Mammary epithelial cell (primary cell): ENCODE results near the gene FADS6.

Experiments
- EZH2 ChIP-seq: IDR thresholded peaks from 2 replicates; pipeline ENCODE4 v1.6.1; 2012; ENCODE audit warnings: low read length, inconsistent platforms, borderline replicate concordance
- TF ChIP-seq, protein P1 (sequence below), 2 donors: IDR thresholded peaks in 1 of 2; conservative IDR thresholded peaks in 1 of 2; 2 replicates each; pipeline ENCODE4 v1.5.1; 2011 to 2012; ENCODE audit warnings: inconsistent platforms in 2 of 2, low read length in 2 of 2, mild to moderate bottlenecking in 2 of 2, control low read depth in 1 of 2, low read depth in 1 of 2; ENCODE audit not compliant: insufficient read depth in 1 of 2; ENCODE audit errors: extremely low read depth in 1 of 2

GRCh38 chr17:74857191-74857590, 36.2 kb downstream of the FADS6 start:
- TF ChIP-seq, protein P1, sequence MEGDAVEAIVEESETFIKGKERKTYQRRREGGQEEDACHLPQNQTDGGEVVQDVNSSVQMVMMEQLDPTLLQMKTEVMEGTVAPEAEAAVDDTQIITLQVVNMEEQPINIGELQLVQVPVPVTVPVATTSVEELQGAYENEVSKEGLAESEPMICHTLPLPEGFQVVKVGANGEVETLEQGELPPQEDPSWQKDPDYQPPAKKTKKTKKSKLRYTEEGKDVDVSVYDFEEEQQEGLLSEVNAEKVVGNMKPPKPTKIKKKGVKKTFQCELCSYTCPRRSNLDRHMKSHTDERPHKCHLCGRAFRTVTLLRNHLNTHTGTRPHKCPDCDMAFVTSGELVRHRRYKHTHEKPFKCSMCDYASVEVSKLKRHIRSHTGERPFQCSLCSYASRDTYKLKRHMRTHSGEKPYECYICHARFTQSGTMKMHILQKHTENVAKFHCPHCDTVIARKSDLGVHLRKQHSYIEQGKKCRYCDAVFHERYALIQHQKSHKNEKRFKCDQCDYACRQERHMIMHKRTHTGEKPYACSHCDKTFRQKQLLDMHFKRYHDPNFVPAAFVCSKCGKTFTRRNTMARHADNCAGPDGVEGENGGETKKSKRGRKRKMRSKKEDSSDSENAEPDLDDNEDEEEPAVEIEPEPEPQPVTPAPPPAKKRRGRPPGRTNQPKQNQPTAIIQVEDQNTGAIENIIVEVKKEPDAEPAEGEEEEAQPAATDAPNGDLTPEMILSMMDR (conservative IDR thresholded peaks at IDR 0.05 in 1 of 2, IDR thresholded peaks at IDR 0.05 in 1 of 2; ENCODE audit: extremely low read depth in 1 of 2, insufficient read depth in 1 of 2, low read depth in 1 of 2, low read length in 2 of 2): no peak
- TF ChIP-seq EZH2: no peak
